SKM-1 (cell line): ENCODE measurements around the gene KMO.

Experiments
- DNase-seq: peaks from one replicate; lab custom pipeline; 2025; ENCODE audit not compliant: unreplicated experiment; lab: John Stamatoyannopoulos, UW

KMO gene

DNA sequence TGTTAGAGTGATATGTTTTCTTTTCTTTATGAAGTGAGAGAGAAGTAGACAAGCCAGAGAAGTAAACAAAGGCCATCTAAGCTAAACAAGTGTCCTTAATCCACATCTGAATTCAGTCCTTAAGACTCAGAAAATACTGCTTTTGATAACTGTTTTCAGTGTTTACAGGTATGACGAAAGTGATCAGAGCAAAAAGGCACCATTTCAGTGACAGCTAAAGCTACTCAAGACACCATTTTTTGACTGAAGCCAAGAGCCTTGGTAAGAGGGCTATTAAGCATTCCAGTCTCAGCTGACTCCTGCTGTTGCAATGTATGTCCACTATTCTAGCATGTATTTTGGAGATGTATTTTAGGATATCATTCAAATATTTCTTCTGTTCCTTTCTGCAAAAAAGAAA lies 4.1 kb downstream of the KMO start:
- no peak for DNase-seq

- no peak for DNase-seq
These were observed 4.8 kb downstream of the KMO start for GRCh38 chr1:241536969-241537368.

DNA sequence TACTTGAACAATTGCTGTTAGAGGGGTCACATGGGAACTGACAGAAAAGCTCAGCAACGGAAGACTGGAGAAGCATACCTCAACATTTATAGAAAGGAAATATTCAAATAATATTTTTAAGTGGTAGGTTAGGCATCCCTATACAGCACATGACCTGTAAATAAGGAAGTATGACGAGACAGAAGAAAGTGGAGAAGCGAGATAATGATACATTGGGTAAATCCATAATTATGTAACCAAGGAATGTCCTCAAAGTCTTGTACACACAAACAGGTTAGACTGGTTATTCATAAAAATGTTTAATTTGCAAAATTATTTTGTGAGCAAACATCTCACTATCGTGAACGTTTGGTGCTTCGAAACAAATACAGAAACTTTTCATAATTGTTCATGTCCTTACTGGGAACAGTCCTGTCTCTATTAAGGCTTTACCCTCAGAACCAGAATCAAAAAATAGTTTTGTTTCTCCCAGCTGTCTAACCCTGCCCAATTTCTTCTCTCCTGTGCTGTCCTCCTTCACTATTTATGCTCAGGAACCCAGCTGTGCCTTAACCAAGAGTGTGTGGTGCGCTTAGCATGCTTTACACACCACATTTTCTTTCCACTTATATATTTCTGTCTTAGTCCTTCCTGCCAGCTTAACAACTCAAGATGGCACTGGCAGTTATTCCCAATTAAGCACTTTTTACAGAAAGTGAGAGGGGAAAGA lies 10.2 kb downstream of the KMO start:
- peak; percentile 43 for DNase-seq

GRCh38 chr1:241548008-241548407 lies 15.8 kb downstream of the KMO start:
- no peak for DNase-seq

DNA sequence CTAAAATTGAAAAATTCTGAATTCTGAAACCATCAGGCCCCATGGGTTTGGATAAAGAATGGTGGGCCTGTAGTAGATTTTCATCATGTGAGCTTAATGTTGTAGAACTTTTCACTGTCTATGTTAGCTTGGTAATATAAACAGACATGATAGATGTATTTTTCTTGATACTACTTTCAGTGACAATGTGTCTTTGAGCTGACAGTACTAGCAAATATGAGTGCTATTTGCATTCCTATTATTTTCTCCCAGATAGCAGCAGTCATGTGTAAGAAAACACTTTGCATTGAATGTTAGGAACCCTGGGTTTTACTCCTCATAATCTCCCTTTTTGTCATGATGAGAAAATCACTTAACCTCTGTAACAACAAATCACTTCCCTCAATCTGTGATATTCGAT lies 18.1 kb downstream of the KMO start:
- no peak for DNase-seq

DNA sequence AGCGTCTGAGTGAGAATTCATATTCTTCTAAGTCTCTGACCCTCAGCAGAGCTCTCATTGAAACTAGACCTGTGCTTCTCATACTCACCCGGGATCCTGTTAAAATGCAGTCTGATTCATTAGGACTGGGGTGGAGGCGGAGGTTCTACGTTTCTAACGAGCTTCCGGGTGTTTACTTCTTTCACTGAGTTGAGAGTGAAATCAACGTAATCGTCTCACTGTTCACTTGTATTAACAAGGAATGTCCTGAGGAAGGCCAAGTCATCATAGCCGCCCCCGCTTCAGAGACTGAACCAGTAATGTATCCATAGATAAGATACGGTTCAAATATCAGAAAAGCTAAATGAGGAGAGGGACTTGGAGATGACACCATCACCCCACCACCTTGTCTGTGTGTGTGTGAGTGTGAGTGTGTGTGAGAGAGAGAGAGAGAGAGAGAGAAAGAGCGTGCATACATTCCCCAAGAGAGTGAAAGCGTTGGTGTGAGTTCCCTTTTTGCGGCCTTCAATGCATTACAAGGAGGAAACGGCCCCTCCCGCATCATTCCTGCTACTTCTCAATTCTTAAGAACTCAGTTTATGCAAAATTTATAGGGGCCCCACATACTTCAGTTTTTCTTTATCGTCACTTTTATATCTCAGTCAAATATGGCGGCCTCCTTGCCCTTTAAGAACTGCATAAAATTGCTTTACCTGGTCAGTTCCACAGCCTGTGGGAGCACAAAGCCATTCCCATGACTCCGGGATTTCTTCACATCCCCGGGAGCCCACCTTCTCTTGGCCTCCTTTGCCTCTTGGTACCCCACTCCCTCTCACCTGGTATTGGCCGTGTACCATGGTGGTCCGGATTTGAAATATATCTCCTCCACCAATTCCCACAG lies 19.8 kb downstream of the KMO start:
- peak; percentile 95 for DNase-seq

- peak; percentile 43 for DNase-seq
These were observed 21.9 kb downstream of the KMO start for GRCh38 chr1:241553886-241554592.

- no peak for DNase-seq
These were observed 23.3 kb downstream of the KMO start for GRCh38 chr1:241555526-241555925.

GRCh38 chr1:241557031-241557430 lies 24.9 kb downstream of the KMO start:
- DNase-seq = no peak

GRCh38 chr1:241557551-241558193 lies 25.5 kb downstream of the KMO start:
- no peak for DNase-seq

DNA sequence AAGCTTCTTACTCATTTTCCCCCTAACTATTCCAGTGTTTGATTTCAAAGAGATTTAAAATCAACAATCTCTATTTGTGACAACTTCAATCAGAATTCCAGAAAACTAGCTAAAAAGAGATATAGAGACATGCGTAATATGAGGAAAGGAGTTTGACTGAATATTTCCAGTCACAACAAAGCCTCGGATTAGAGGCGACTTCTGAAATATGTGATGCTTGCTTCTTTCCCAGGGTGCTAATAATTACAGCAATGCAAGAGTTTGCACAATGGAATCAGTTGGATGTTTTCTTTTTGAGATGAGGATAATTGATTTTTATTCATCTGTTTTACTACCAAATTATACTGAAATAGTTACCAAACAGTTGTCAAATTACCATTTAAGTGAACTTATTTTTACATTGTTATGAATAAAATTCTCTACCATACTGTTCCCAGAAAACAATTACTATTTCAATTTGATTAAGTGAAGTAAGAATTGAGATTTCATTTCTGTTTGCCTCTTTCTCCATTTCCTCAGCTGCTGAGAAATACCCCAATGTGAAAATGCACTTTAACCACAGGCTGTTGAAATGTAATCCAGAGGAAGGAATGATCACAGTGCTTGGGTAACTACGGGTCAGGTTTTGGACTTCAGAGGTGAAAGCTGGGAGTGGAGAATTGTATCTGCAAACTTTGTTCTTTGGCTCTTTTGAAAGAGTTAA lies 28.1 kb downstream of the KMO start:
- peak; percentile 79 for DNase-seq

DNA sequence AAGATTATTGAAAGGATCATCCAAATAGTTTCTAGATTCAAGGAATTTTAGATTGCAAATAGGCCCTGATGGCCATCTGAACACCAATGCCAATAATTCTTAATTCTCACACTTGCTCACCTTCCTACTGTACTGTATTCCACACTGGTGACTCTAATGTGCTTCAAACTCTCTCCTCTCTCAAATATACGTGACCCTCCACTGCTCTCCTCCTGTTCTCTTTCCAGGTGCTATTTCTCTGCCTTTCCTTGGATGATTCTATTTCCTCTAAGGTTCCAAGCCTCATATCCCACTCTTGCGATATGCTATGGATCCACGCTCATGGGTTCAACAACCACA lies 28.6 kb downstream of the KMO start:
- DNase-seq = no peak

DNA sequence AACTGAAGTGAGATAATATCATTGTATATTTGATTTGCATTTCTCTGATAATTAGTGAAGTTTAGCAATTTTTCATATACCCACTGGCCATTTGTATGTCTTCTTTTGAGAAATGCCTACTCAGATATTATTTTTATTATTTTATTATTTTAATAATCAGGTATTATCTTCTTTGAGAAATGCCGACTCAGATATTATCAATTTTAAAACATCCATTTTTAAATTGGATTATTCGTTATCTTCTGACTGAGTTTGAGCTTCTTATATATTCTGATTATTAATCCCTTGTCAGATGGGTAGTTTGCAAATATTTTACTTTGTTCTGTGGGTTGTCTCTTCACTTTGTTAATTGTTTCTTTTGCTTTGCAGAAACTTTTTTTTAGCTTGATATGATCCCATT lies 37.7 kb downstream of the KMO start:
- no peak for DNase-seq

- DNase-seq = no peak
These were observed 42.0 kb downstream of the KMO start for GRCh38 chr1:241574154-241574553.

- no peak for DNase-seq
These were observed 47.3 kb downstream of the KMO start for GRCh38 chr1:241579434-241579833.

- no peak for DNase-seq
These were observed 50.7 kb downstream of the KMO start for GRCh38 chr1:241582921-241583321.

DNA sequence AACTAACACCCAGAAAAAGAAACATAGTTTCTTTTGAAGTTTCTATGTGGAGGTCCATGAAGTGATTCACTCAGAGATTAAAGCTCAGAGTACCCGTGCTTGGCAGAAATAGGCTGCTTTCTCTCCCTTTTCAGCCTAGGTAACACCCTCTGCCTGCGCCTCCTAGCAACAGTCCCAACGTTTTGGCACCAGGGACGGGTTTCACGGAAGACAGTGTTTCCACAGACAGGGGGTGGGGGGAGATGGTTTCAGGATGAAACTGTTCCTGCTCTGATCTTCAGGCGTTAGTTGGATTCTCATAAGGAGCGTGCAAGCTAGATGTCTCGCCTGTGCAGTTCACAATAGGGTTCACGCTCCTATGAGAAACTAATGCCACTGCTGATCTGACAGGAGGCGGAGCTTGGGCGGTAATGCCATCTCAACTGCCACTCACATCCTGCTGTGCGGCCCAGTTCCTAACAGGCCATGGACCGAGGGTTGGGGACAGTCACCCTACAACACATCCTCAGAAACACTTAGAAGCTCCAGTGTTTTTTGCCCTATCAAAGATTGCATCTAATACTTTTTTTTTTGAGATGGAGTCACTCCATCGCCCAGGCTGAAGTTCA lies 54.8 kb downstream of the KMO start:
- no peak for DNase-seq

- peak; percentile 77 for DNase-seq
These were observed 57.3 kb downstream of the KMO start for GRCh38 chr1:241589521-241589920.

DNA sequence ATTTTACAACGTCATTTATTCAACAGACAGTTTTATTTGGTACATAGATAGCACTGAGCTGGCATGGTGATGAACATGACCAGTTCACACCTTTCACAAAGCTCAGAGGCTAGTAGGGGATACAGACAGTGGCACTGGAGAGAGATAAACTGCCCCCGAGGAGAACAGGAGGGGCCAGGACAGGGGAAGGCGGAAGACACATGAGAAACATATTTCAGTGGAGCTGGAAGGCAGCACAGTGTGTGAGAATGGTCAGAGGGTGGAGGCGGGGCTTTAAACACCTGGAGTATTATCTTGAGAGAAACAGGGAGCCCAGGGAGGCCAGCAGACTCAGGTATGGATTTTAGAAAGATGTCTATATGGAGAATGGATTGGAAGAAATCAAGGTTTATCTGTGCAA lies 58.5 kb downstream of the KMO start:
- DNase-seq = no peak

DNA sequence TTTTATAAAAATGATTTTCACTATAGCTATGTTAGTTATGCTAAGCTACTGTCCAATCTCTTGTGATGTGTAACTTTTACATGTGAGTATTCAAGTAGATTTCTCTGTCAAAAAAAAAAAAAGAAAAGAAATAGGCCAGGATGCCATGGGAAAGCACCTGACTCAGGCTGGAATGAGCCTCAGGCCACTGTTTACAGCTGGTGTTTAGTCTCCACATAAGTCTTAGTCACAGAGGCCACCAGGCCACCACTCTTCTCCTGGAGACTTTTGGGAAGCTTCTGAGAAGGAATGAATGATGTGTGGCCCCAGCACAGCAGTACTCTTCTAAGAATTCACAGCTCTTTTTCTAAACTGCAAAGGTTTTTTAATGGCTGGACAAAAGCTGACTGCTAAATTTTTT lies 59.1 kb downstream of the KMO start:
- no peak for DNase-seq
